Nephron progenitor cell (in vitro differentiated cells): Measurements from ENCODE around the gene MAN2B1.

Experiments used
- DNase-seq: peaks from one replicate; pipeline ENCODE4 v3.0.0; 2021
- H3K27ac Mint-ChIP-seq: 2 replicates; pipeline ENCODE4 v1.8.0; 2021; ENCODE audit warnings: mild to moderate bottlenecking, moderate library complexity, mixed read lengths
- H3K27me3 Mint-ChIP-seq: 2 replicates; pipeline ENCODE4 v1.8.0; 2021; ENCODE audit warnings: mild to moderate bottlenecking, low read depth, mixed read lengths; ENCODE audit not compliant: poor library complexity
- H3K36me3 Mint-ChIP-seq: 2 replicates; pipeline ENCODE4 v1.8.0; 2021; ENCODE audit warnings: low read depth, mixed read lengths
- H3K4me1 Mint-ChIP-seq: 2 replicates; pipeline ENCODE4 v1.8.0; 2021; ENCODE audit warnings: mixed read lengths
- H3K4me3 Mint-ChIP-seq: 2 replicates; pipeline ENCODE4 v1.8.0; 2021; ENCODE audit warnings: mild to moderate bottlenecking, moderate library complexity, mixed read lengths
- H3K9me3 Mint-ChIP-seq: 2 replicates; pipeline ENCODE4 v1.8.0; 2021; ENCODE audit warnings: mild to moderate bottlenecking, moderate library complexity, mixed read lengths
- TF ChIP-seq, protein P1 (sequence below): fragments of 200-600 bp; sonication (generic); IDR thresholded peaks from 2 replicates; pipeline ENCODE4 v1.5.0; 2021; ENCODE audit warnings: antibody characterized with exemption

Gene MAN2B1

DNA sequence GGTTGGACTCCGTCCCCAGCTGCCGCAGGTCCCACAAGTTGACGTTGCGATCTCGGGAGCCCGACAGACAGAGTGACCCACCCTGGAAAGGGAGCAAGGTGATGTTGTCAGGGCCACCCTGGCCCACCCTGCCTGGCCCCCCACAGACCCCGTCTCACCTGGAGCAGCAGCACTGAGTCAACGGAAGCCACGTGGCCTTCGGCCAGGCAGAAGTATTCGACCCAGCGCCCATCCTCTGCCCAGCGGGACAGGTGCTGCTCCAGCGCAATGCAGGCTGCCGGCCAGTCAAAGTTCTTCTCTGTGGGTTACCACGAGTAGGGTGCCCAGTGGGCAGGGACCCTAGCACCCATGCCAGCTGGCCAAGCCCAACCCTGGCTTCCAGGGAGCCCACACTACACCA, 28.1 kb upstream of the MAN2B1 start:
- Mint-ChIP-seq H3K27me3 (peaks cover 3% of the 10 kb centered on the region), H3K4me1 (peaks cover 17% of the 10 kb centered on the region), H3K4me3 (peak overlapping the region; percentile 93), H3K27ac (no peak overlapping the region), H3K36me3 (peaks cover 12% of the 10 kb centered on the region), H3K9me3 (no peaks in the 10 kb centered on the region)
- no peak for DNase-seq
- TF ChIP-seq, protein P1, sequence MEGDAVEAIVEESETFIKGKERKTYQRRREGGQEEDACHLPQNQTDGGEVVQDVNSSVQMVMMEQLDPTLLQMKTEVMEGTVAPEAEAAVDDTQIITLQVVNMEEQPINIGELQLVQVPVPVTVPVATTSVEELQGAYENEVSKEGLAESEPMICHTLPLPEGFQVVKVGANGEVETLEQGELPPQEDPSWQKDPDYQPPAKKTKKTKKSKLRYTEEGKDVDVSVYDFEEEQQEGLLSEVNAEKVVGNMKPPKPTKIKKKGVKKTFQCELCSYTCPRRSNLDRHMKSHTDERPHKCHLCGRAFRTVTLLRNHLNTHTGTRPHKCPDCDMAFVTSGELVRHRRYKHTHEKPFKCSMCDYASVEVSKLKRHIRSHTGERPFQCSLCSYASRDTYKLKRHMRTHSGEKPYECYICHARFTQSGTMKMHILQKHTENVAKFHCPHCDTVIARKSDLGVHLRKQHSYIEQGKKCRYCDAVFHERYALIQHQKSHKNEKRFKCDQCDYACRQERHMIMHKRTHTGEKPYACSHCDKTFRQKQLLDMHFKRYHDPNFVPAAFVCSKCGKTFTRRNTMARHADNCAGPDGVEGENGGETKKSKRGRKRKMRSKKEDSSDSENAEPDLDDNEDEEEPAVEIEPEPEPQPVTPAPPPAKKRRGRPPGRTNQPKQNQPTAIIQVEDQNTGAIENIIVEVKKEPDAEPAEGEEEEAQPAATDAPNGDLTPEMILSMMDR = no peak

DNA sequence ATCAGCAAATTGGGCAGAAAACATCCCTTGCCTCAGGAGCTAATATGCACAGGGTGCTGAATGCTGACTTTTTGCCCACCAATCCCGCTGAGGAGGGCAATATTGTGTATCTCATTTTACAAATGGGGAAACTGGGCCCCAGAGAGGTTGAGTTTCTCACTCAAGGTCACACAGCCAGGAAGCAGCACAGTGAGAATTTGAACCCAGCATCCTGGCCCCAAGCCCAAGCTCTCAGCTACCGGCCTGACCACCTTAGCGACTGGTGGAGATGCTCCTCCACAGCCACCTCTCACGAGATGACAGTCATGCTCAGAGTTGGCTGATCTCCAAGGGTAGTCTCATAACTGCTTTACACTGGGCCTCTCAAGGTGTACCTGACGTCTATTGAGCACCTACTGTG, 26.4 kb upstream of the MAN2B1 start:
- no peak overlapping the region for H3K4me3 Mint-ChIP-seq
- no peaks in the 10 kb centered on the region for H3K9me3 Mint-ChIP-seq

DNA sequence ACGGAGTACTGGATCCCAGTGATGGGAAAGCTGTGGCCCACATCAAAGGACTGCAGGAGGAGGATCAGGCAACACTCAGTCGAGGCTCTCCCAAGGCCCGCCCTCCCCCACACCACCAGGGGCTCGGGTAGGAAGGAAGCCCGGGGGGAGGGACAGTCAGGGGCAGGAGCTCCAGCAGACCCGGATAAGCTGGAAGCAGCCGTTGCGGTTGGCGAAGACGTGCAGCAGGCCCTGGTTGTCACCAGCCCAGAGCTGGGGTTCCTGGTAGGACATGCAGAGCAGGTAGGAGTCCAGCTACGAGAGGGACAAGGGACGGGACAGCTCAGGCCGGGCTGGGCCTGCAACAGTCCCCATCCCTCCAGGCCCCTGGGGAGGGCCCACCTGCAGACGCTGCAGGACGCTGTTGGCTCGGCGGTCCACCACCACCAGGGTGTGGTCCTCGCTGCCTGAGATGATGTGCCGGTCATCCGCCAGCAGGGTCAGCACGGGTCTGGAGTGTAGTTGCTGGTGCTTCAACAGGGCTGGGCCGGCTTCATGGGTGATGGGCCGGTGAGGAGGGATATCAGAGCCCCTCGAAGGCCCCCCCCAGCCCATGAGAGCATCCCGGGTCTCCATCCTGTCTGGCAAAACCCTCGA, 23.2 kb upstream of the MAN2B1 start:
- TF ChIP-seq, protein P1 = no peak
- no peaks in the 10 kb centered on the region for H3K9me3 Mint-ChIP-seq
- H3K4me3 Mint-ChIP-seq = no peak overlapping the region
- H3K4me1 Mint-ChIP-seq = peaks cover 10% of the 10 kb centered on the region
- DNase-seq = no peak
- no peaks in the 10 kb centered on the region for H3K36me3 Mint-ChIP-seq
- no peak overlapping the region for H3K27ac Mint-ChIP-seq
- H3K27me3 Mint-ChIP-seq = peaks cover 3% of the 10 kb centered on the region

More for the DNA sequence above, 26.4 kb upstream of the MAN2B1 start:
- Mint-ChIP-seq H3K36me3 (peaks cover under 1% of the 10 kb centered on the region), H3K4me1 (peaks cover 7% of the 10 kb centered on the region), H3K27me3 (peaks cover 3% of the 10 kb centered on the region), H3K27ac (no peak overlapping the region)
- TF ChIP-seq, protein P1 = no peak
- DNase-seq = no peak

DNA sequence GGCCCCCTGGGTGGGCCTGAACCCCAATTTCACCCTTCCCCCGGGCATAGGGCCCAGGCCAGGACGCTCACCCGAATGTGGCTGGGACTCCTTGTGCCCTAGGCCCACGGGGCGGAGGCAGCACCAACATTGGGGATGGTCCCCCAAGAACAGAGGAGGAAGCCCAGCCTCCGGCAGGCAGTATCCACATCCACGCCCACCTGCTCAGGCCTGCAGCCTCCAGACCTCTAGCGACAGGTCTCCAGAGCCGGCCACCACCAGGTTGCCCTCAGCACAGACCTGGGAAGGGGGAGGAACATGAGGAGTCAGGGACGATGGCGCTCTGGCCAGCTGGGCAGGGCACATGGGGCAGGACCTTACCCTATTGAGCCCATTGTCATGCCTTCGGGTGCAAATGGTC, 22.5 kb upstream of the MAN2B1 start:
- H3K27me3 Mint-ChIP-seq = peaks cover 3% of the 10 kb centered on the region
- H3K9me3 Mint-ChIP-seq = no peaks in the 10 kb centered on the region
- no peak for DNase-seq
- no peak overlapping the region for H3K27ac Mint-ChIP-seq
- peaks cover 1% of the 10 kb centered on the region for H3K36me3 Mint-ChIP-seq
- peaks cover 10% of the 10 kb centered on the region for H3K4me1 Mint-ChIP-seq
- TF ChIP-seq, protein P1 = no peak
- H3K4me3 Mint-ChIP-seq = no peak overlapping the region

DNA sequence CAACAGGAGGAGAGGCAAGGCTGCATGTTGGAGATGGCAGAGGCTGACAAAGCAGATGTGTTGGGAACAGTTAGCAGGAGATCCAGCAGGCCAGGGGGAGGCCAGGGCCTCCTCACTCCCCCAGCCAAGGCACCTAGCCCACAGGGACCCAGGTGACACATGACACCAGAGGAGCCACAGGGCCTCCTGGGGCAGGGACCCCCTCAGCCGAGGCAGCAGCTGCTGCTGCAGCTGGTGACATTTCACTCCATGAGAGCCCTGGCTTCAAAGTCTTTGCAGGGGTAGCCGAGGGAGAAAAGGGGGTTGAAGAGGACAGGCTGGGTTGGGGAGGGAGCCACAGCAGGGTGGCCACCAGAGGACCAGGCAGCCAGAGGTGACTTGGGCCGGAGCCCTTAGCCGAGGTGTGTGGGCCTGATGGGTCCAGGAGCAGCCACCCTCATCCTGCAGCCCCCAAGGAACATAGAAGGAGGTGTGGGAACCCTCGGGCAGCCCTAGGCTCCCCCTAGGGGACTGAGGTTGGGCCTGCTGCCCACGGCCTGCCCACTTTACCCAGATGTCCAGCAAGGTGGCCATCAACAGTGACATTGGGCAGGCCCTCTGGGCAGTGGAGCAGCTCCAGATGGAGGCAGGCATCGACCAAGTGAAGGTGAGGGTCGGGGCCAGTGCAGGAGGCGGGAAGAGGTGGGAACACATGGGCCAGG, 21.1 kb upstream of the MAN2B1 start, which contains the start of gene GNG14:
Gene GNG14, plus strand, starts transcription at position 503 of the 701 bp plus-strand sequence. Its CDS starts 51 bp downstream, at position 554.
- no peak within 1 kb of the TSS for H3K4me3 Mint-ChIP-seq
- no peak for DNase-seq

More for the DNA sequence above, 21.1 kb upstream of the MAN2B1 start, which contains the start of gene GNG14:
- peaks cover 4% of the 10 kb centered on the region for H3K36me3 Mint-ChIP-seq
- peaks cover 10% of the 10 kb centered on the region for H3K4me1 Mint-ChIP-seq
- no peaks in the 10 kb centered on the region for H3K9me3 Mint-ChIP-seq
- TF ChIP-seq, protein P1 = no peak
- H3K27ac Mint-ChIP-seq = no peak within 1 kb of the TSS
- peaks cover 3% of the 10 kb centered on the region for H3K27me3 Mint-ChIP-seq
